HG03175 (cell line): ENCODE results near the gene PTGDR2.
"Not testable (repeated sequence)": the region's sequence is repeated elsewhere in the genome, so short reads cannot be mapped to it uniquely, and the experiment has no call there.

ENCODE experiments used
- ATAC-seq: cut with Tn5 transposase; IDR thresholded peaks from one replicate; pipeline ENCODE4 v1.9.1; 2021; ENCODE audit warnings: mild to moderate bottlenecking, moderate library complexity; ENCODE audit not compliant: unreplicated experiment

PTGDR2 gene

DNA sequence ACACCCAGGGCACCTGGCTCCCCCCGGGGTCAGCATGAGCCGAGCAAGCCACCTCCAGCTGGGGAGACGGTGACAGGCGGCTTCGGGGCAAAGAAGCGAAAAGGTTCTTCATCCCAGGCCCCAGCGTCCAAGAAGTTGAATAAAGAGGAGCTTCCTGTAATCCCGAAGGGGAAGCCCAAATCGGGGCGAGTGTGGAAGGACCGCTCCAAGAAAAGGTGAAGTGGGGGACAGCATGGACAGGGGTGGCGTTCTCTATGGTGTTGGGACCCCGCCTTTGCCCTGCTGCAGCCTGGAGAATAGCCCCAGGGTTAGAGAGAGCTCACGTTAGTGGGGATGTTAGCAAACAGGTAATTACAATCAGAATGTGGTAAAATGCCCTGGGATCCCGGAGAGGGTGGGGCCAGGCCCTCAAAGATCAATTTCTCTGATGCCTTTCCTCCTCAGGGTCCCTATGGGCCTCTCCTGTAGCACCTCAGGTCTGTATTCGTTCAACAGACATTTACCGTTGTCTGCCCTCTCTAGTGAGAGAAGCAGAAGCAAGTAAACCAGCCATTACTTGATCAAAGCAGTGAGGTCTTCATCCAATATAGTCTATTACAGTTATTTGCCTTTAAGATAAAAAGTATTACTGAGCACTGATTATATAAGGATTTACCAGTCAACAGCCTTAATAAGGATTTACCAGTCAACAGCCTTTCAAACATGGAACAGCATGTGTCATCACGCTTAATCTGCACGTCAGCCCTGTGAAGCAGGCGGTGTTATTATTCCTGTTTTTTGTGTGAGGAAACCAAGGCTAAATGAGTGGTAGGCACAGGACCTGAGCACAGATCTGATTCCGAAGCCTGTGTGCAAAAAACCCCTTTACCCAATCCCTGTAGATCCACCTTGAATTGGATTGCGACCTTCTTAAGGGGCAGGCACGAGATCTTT, 12.8 kb downstream of the PTGDR2 start:
- ATAC-seq: no peak

DNA sequence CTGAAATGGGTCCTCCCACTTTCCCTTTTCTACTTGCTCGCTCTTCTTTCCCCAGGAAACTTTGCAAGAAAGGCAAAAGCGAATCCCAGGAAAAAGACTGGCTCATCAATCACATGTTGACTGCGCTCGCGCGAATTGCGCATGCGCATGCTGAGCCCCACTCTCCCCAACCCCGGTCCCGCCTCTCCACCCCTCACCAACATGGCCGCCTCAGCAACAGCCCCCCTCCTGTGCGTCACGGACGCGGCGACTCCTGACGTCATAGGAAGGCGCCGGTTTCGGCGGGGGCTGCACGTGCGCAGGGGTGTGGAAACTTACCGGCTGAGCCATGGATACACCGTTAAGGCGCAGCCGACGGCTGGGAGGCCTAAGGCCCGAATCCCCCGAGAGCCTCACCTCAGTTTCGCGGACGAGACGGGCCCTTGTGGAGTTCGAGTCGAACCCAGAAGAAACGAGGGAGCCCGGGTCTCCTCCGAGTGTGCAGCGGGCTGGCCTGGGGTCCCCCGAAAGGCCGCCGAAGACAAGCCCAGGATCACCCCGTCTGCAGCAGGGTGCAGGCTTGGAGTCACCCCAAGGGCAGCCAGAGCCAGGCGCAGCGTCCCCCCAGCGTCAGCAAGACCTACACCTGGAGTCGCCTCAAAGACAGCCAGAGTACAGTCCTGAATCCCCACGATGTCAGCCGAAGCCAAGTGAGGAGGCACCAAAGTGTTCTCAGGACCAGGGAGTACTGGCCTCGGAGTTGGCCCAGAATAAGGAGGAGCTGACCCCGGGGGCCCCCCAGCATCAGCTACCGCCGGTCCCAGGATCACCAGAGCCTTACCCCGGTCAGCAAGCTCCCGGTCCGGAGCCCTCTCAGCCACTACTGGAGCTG, 13.7 kb downstream of the PTGDR2 start, which contains the start of gene CCDC86:
Gene CCDC86 (plus strand): TSS at position 317 of the 871 bp plus-strand sequence. CDS start 12 bp downstream, at position 329.
- ATAC-seq: peak; percentile 80

DNA sequence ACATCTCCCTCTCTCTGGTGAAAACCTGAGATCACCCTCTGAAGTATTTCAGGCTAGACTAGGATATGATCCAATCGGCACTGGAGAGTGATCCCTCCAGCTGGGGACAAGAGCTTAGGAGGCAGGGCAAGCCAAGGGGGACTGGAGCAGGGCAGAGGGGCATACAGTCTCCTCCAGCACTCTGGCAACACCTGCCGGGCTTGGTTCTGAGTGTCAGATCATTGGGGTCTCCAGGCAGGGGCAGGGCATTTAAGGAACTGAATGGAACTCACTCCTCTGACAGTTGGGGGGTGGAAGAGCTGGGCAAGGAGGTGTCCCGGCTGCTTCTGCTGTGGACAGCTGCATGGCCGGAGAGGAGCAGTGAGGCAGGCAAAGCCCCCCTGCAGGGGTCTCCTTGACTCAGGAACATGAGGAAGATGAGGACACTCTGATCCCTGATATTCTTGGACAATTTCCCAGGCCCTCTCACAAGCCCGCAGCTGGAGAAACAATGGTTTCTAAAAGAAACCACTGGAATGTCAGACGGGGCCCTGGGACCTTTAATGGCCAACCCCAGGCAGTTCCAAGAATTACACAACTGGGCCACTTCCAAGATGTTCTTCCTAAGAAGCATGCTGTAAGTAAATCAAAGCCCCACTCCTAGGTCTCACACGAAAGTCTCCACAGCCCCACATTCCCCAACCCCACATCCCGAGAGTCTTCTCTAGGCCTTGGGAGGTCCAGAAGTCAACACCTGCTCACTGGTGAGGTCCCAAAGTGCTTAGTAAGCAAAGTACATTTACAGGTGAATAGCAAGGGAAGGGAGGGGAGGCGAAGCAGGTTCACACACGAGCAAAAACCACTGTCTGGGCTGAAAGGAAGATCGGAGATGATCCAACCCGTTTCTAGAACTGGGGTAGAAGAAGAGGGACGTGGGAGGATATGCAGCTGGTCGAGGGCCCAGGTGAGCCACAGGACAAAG, 15.0 kb downstream of the PTGDR2 start:
- ATAC-seq: no peak

DNA sequence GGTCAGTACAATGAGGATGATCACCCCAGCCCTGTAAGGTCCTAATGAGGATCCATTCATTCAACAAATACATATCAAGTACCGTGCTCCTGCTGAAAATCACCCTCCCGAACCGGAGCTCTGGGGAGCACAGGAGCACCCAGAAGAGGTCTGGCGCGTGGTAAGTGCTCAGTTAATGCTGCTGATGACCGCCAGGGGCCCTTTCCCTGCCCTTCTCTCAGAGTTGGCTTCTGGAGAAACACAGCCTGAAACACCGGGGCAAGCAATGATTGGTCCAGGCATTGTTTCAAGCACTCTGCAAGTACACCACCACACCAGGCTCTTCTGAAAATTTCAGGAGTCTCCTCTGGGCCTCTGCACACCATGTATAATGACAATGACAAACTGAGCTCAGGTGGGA, 17.6 kb downstream of the PTGDR2 start:
- no peak for ATAC-seq

DNA sequence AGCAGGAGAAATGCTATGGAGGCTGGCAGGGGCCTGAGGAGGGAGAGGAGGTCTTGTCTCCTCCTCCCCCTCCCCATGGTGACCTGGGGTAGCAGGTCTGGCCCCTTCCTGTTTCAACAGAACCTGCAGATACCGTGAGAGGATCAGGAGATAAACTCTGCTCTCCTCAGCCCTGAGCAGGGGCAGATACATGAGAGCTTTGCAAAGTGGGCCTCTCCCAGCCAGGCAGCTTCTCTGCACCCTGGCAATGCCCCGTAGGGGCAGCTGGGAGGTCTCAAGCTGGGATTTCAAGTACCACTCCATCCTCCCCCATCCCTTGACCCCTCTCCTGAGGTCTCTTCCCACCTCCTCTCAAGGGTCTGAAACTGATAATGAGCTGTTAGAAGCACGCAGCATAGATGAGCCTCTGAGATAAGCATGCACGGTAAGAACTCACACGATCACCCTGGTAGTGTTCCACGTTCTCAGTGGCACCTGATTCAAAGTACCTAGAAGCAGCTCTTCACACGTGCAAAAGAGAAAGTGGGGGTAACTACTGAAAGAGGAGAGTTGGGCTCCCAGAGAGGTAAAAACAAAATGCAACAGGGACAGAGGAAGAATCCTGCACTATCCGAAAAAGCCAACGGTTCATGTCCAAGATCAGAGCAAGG, 18.8 kb downstream of the PTGDR2 start:
- no peak for ATAC-seq

DNA sequence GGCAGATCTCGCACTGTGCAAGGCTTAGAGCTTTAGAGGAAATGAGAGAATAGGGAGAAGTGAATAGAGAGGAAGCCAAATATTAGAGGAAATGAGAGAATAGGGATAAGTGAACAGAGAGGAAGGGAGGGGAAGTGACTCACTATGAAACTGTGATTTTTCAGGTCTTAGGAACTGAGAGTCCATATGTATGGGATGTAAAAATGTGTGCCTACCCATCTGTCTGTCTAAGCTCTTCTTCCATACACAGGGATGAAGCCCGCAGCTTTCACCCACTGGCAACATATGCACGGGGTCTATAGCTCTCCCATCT, 20.3 kb downstream of the PTGDR2 start:
- ATAC-seq: no peak

DNA sequence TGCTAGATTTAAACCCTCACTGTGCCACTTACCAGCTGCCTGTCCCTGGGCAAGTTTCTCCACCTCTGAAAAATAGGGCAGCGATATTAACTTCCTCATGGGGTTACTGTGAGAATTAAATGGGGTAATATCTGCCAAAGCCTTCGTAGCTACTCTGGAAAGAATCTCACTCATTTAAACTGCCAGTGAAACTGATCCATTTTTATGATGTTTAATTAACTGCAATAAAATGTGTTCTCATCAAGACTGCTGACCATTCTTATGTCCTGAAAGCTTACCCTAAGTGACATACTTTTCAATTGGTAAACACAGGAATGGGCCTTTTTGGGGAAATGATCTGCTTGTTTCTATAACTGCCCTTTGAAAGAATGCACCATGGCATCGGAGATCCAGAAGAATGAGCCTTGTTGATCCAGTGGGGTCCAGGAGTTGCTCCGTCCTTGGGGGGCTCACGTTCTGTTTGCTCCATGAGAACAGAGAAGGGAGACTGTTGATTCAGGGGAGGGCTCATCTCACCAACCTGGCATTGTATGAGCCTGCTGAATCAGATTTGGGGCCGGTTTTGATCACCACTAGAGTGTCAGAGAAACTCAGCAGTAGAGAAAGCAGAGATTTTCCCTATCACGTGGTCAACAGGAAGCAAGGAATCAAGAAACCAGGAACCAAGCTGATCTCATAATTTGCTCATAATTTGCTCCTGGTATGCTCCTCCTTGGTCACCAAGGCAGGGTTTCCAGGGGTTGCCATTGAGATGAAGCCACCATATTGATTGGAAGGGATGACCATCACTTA, 20.8 kb downstream of the PTGDR2 start:
- no peak for ATAC-seq

DNA sequence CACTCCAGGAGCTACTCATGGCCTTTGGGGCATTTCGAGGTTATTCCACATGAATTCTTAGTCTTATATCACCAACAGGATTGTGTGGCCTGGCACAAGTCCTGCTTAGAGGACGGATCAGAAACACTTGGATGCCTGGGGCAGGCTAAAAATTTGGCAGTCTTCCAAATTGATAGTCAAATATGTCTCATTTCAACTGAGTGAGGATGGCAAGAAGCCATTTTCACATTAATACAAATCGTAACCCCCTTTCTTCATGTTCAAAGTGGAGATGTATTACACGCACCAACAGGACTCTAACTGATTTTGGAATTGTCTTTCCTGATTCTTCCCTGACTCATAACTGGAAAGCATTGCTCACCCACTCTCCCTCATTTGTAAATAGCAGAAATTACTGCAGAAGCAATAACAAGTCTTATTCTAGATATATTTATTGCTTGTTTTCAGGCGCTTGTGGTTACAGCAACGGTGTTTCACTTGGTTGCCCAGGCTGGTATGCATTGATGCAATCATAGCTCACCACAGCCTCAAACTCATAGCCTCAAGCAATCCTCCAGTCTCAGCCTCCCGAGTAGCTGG, 24.2 kb downstream of the PTGDR2 start:
- no peak for ATAC-seq

DNA sequence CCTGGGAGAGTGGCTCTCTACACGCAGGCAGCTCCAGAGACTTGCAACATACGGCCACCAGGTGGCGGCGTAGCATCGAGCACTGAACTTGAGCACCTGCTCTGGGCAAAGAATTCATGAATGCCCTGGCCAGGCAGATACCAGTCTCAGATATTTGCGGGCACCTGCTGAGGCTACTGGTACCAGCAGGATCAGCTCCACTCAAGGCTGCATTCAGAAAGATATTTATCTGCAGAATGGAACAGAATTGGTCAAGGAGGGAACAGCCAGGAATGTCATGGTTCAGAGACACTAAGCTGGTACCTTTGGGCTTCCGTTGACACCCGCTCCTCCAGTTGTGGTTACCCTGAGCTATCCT, 24.6 kb downstream of the PTGDR2 start:
- ATAC-seq: peak; percentile 72

DNA sequence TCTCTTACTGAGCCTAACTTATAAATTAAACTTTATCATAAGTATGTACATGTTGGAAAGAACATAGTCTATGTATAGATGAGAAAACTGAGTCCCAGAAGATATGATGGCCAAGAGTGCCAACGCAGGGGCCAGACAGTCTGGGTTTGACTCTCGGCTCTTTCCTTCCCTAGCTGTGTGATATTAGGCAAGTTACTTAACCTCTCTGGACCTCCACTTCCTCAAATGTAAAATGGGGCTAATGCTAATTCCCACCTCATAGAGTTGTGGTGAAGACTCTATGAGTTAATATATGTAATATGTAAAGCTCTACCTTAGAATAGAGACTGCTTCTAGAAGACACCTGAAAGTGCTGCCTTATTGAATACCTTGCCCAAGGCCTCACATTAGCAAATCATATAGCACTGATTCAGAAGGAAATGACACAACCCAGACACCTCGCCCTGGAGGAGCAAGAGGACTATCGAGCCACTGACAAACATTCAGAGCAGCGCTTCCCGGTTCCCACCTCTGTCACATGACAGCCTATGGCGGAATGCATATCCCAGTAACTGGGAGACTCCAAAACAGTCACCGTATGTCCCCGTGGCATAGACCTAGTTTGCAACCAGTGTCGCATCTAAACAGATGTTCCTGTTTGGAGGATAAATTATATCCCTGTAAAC, 25.1 kb downstream of the PTGDR2 start:
- peak; percentile 39 for ATAC-seq

DNA sequence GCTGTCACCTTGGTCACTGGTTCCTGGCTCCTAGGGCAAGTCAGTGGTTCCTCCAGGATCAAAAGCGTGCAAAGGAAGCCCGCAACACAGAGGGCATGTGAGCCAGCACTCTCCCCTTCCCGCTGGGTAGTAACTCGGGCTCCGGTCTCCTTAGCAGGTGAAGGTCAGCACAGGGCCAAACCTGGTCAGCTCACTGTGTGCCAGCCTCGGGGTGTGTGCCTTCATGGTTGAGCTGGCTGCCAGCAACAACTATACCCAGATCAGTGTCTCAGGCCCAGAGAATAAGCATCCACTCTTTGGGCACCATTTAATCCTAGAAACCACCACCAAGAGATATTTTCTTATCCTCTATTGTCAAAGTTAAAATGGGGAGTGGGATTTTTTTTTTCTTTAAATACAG, 30.0 kb downstream of the PTGDR2 start:
- no peak for ATAC-seq

DNA sequence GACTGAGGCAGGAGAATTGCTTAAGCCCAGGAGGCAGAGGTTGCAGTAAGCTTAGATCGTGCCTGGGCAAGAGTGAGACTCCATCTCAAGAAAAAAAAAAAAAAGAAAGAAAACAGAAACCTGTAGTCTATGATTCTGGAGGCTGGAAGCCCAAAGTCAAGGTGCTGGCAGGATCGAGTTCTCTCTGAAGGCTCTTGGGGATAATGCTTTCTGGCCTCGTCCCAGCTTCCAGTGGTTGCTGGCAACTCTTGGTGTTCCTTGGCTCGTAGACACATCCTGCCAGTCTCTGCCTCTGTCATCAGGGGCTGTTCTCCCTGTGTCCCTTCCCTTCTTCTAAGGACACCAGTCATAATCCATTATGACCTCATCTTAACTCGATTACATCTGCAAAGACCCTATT, 30.6 kb downstream of the PTGDR2 start:
- ATAC-seq: no peak

DNA sequence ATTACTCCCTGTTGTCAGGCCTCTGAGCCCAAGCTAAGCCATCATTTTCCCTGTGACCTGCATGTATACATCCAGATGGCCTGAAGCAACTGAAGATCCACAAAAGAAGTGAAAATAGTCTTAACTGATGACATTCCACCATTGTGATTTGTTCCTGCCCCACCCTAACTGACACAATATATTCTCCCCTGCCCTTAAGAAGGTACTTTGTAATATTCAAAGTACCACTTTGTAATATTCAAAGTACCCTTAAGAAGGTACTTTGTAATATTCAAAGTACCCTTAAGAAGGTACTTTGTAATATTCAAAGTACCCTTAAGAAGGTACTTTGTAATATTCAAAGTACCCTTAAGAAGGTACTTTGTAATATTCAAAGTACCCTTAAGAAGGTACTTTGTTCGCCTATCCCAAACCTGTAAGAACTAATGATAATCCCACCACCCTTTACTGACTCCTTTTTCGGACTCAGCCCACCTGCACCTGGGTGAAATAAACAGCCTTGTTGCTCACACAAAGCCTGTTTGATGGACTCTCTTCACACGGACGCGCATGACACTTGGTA, 31.9 kb downstream of the PTGDR2 start:
- ATAC-seq: not testable (repeated sequence)

DNA sequence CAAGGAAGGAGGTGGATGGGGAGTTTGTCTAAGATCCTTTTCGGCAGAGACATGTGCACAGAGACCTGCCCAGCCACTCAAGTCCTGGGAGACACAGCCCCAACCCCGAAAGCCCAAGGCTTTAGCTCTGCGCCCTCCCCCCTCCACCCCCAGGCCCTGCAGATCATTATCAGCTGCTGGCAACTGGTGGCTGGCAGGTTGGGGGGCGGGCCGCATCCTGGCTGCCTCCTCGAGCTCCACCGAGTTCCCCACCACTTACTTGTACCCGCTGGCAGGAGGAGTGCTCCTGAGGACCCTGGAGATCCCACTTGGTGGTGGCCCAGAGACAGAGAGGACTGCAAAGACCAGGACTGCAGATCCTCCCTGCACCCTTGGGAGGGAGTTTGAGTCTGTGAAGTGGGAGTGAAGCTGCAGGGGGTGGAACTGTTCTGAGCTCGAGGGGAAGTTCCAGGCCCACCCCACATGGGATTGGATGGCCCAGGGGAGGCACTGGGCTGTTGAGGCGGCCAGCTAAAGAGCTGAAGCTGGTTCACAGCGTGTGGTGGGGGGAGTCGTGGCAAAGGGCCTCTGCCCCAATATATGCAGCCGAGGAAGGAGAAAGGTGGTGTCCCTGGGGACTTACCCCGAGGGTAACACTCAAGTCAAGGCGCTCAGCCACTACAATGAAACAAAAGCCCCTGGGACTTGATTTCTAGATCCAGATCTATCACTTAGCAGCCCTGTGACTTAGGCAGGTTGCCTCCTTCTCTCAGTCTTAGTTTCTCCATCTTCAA, 33.7 kb downstream of the PTGDR2 start:
- ATAC-seq: no peak

DNA sequence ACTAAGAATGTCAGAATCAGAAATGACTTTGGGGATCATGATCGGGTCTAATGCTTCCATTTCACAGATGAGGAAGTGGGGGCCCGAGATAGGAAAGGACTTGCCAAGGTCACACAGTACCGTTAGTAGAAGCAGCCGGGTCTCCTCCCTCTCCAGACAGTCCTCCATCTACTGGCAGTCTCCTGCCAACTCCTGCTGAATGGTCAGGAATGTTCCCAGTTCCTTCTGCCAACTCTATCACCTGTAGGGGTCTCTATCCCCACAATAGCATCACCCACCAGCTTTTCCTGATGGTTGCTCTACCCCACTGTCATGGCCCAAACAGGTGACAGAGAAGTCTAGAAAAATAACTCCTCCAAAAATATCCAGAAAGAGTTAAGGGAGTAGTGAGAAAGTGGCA, 37.7 kb downstream of the PTGDR2 start:
- no peak for ATAC-seq

DNA sequence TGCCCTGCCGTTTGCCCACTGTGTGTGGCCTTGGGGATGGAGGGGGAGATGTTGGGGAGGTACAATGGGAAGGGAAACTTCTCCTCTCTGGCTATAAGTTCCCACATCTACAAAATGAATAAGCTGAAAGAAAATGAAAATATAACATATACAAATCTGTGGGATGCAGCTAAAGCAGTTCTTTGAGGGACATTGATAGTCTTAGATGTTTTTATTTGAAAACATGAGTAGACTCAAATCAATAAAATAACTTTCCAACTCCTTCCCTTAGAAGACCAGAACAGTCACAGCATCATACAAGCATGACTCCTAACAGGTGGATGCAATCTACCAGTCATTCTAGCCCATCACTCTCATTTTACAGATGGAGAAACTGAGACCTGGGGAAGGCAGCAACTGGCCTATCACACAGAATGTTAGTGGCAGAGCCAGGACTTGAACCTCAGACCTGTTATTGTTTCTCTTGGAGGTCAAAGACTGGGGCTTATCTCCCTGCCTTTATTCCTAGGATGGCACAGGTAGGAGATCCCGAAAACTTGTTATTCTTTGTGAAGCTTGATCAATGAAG, 39.1 kb downstream of the PTGDR2 start:
- no peak for ATAC-seq

DNA sequence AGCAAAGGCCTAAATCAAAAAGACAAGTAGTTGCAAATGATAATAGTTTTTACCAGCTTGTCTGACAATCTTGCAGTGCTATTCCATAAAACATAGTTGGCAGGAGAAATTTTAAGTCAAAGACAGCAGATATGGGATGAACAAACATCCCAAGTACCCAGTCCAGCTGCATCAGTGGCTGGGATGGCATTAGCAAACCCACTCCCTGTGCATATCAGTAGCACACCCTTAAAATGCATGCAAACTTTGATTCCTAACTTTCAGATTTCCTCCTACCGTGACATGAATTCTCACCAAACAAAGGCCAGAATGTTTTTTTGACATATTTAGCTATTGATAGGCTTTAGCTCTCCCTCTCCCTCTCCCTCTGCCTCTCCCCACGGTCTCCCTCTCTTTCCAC, 41.6 kb downstream of the PTGDR2 start:
- ATAC-seq: no peak
